ENCODE results near the gene CBR3. TPM values are rescaled to one million over a fixed set of nuclear protein-coding genes. Genes with fewer than 3 reads are reported as not detected.

Gene CBR3
- total RNA-seq, result 10 to 100 TPM; 13.0 to 14.6 TPM
- polyA plus RNA-seq, result 10 to 100 TPM; 17.2 to 30.4 TPM
- long read RNA-seq, donor 1, transcript CBR3-201 (3 exons, 1,169 nt), result major isoform, 20 of 22 reads
- long read RNA-seq, donor 1, partial matches to known transcripts, result 0 of 22 reads
- long read RNA-seq, donor 1, other reads (novel, unspliced or antisense), result 2 of 22 reads
- long read RNA-seq, donor 2, transcript CBR3-201 (3 exons, 1,169 nt), result major isoform, 6 of 17 reads
- long read RNA-seq, donor 2, partial matches to known transcripts, result 0 of 17 reads
- long read RNA-seq, donor 2, other reads (novel, unspliced or antisense), result 11 of 17 reads

- ATAC-seq (ENCODE audit: low FRiP score) (peak; percentile 85), DNase-seq (peak; percentile 85 to 87)
- intact Hi-C loops (cut with DNase I), result loop anchor here in 1 of 2 donors (5.0 kb wide), 1 partner anchor 202 kb away; no protein-coding TSS in a partner anchor
- peak within 1 kb of the TSS; percentile 44 to 74 for H3K27ac ChIP-seq (ENCODE audit: low read depth in 1 of 2, low read length in 2 of 2)
- peak within 1 kb of the TSS; percentile 43 to 70 for H3K4me3 ChIP-seq (ENCODE audit: low read length in 2 of 2)
- no peaks in the 10 kb centered on the region for H3K36me3 ChIP-seq (ENCODE audit: control insufficient read depth in 1 of 2, insufficient read depth in 2 of 2, low read length in 1 of 2)
- no peaks in the 10 kb centered on the region for H3K9me3 ChIP-seq (ENCODE audit: control insufficient read depth, low read length)
- 0% methylated on average over 49 to 53 of the region's 53 CpGs for WGBS, 2 donors
- H3K4me1 ChIP-seq (ENCODE audit: control insufficient read depth in 1 of 2, insufficient read depth in 2 of 2, low read length in 2 of 2), result no peaks in the 10 kb centered on the region
- no peaks in the 10 kb centered on the region for H3K27me3 ChIP-seq (ENCODE audit: control insufficient read depth in 1 of 2, insufficient read depth in 2 of 2, low read length in 1 of 2)
These were observed at the start of gene CBR3 for GRCh38 chr21:36134803-36135390. TSS of gene CBR3 (plus strand) at chr21:36135079. CDS start at chr21:36135193, 114 bp downstream.

- intact Hi-C loops (cut with DNase I), result no loop called here
- Histone ChIP-seq H3K36me3 (ENCODE audit: control insufficient read depth in 1 of 2, insufficient read depth in 2 of 2, low read length in 1 of 2) (no peaks in the 10 kb centered on the region), H3K4me3 (ENCODE audit: low read length in 2 of 2) (no peak overlapping the region), H3K27ac (ENCODE audit: low read depth in 1 of 2, low read length in 2 of 2) (no peak overlapping the region), H3K4me1 (ENCODE audit: control insufficient read depth in 1 of 2, insufficient read depth in 2 of 2, low read length in 2 of 2) (no peaks in the 10 kb centered on the region), H3K27me3 (ENCODE audit: control insufficient read depth in 1 of 2, insufficient read depth in 2 of 2, low read length in 1 of 2) (no peaks in the 10 kb centered on the region), H3K9me3 (ENCODE audit: control insufficient read depth, low read length) (no peaks in the 10 kb centered on the region)
- 69 to 71% methylated on average over 6 of the region's 6 CpGs for WGBS, 2 donors
- no peak for ATAC-seq (ENCODE audit: low FRiP score)
- no peak for DNase-seq
These were observed 47.3 kb upstream of the CBR3 start for GRCh38 chr21:36087362-36088138.

GRCh38 chr21:36089946-36090345 lies 44.9 kb upstream of the CBR3 start:
- no peaks in the 10 kb centered on the region for H3K4me1 ChIP-seq (ENCODE audit: control insufficient read depth in 1 of 2, insufficient read depth in 2 of 2, low read length in 2 of 2)
- no peak for DNase-seq
- H3K27ac ChIP-seq (ENCODE audit: low read depth in 1 of 2, low read length in 2 of 2), result no peak overlapping the region
- intact Hi-C loops (cut with DNase I), result no loop called here
- no peak for ATAC-seq (ENCODE audit: low FRiP score)
- H3K36me3 ChIP-seq (ENCODE audit: control insufficient read depth in 1 of 2, insufficient read depth in 2 of 2, low read length in 1 of 2), result no peaks in the 10 kb centered on the region
- H3K9me3 ChIP-seq (ENCODE audit: control insufficient read depth, low read length), result no peaks in the 10 kb centered on the region
- no peaks in the 10 kb centered on the region for H3K27me3 ChIP-seq (ENCODE audit: control insufficient read depth in 1 of 2, insufficient read depth in 2 of 2, low read length in 1 of 2)
- H3K4me3 ChIP-seq (ENCODE audit: low read length in 2 of 2), result no peak overlapping the region
- 78 to 96% methylated on average over 3 of the region's 3 CpGs for WGBS, 2 donors

GRCh38 chr21:36092681-36093080 lies 42.2 kb upstream of the CBR3 start:
- Histone ChIP-seq H3K4me3 (ENCODE audit: low read length in 2 of 2) (no peak overlapping the region), H3K4me1 (ENCODE audit: control insufficient read depth in 1 of 2, insufficient read depth in 2 of 2, low read length in 2 of 2) (no peaks in the 10 kb centered on the region), H3K27ac (ENCODE audit: low read depth in 1 of 2, low read length in 2 of 2) (no peak overlapping the region), H3K36me3 (ENCODE audit: control insufficient read depth in 1 of 2, insufficient read depth in 2 of 2, low read length in 1 of 2) (no peaks in the 10 kb centered on the region), H3K27me3 (ENCODE audit: control insufficient read depth in 1 of 2, insufficient read depth in 2 of 2, low read length in 1 of 2) (no peaks in the 10 kb centered on the region), H3K9me3 (ENCODE audit: control insufficient read depth, low read length) (no peaks in the 10 kb centered on the region)
- ATAC-seq (ENCODE audit: low FRiP score) (no peak), DNase-seq (no peak)
- intact Hi-C loops (cut with DNase I), result no loop called here

- no peaks in the 10 kb centered on the region for H3K27me3 ChIP-seq (ENCODE audit: control insufficient read depth in 1 of 2, insufficient read depth in 2 of 2, low read length in 1 of 2)
- 91 to 96% methylated on average over 1 of the region's 1 CpG for WGBS, 2 donors
- H3K9me3 ChIP-seq (ENCODE audit: control insufficient read depth, low read length), result no peaks in the 10 kb centered on the region
These were observed 41.4 kb upstream of the CBR3 start for GRCh38 chr21:36093512-36093911.

GRCh38 chr21:36096398-36097290 lies 38.2 kb upstream of the CBR3 start:
- DNase-seq (no peak), ATAC-seq (ENCODE audit: low FRiP score) (no peak)
- H3K4me1 ChIP-seq (ENCODE audit: control insufficient read depth in 1 of 2, insufficient read depth in 2 of 2, low read length in 2 of 2), result no peaks in the 10 kb centered on the region
- no peaks in the 10 kb centered on the region for H3K36me3 ChIP-seq (ENCODE audit: control insufficient read depth in 1 of 2, insufficient read depth in 2 of 2, low read length in 1 of 2)
- intact Hi-C loops (cut with DNase I), result no loop called here
- no peak overlapping the region for H3K4me3 ChIP-seq (ENCODE audit: low read length in 2 of 2)
- H3K9me3 ChIP-seq (ENCODE audit: control insufficient read depth, low read length), result no peaks in the 10 kb centered on the region
- H3K27ac ChIP-seq (ENCODE audit: low read depth in 1 of 2, low read length in 2 of 2), result no peak overlapping the region
- WGBS, 2 donors, result 67 to 78% methylated on average over 1 of the region's 1 CpG
- no peaks in the 10 kb centered on the region for H3K27me3 ChIP-seq (ENCODE audit: control insufficient read depth in 1 of 2, insufficient read depth in 2 of 2, low read length in 1 of 2)

More at GRCh38 chr21:36093512-36093911, 41.4 kb upstream of the CBR3 start:
- no peak for DNase-seq
- no peak for ATAC-seq (ENCODE audit: low FRiP score)
- intact Hi-C loops (cut with DNase I), result no loop called here
- Histone ChIP-seq H3K27ac (ENCODE audit: low read depth in 1 of 2, low read length in 2 of 2) (no peak overlapping the region), H3K4me1 (ENCODE audit: control insufficient read depth in 1 of 2, insufficient read depth in 2 of 2, low read length in 2 of 2) (no peaks in the 10 kb centered on the region), H3K4me3 (ENCODE audit: low read length in 2 of 2) (no peak overlapping the region), H3K36me3 (ENCODE audit: control insufficient read depth in 1 of 2, insufficient read depth in 2 of 2, low read length in 1 of 2) (no peaks in the 10 kb centered on the region)

GRCh38 chr21:36097427-36098181 lies 37.3 kb upstream of the CBR3 start:
- Histone ChIP-seq H3K4me3 (ENCODE audit: low read length in 2 of 2) (no peak overlapping the region), H3K9me3 (ENCODE audit: control insufficient read depth, low read length) (no peaks in the 10 kb centered on the region), H3K4me1 (ENCODE audit: control insufficient read depth in 1 of 2, insufficient read depth in 2 of 2, low read length in 2 of 2) (no peaks in the 10 kb centered on the region), H3K27me3 (ENCODE audit: control insufficient read depth in 1 of 2, insufficient read depth in 2 of 2, low read length in 1 of 2) (no peaks in the 10 kb centered on the region), H3K36me3 (ENCODE audit: control insufficient read depth in 1 of 2, insufficient read depth in 2 of 2, low read length in 1 of 2) (no peaks in the 10 kb centered on the region), H3K27ac (ENCODE audit: low read depth in 1 of 2, low read length in 2 of 2) (no peak overlapping the region)
- ATAC-seq (ENCODE audit: low FRiP score), result no peak
- 63 to 68% methylated on average over 8 of the region's 8 CpGs for WGBS, 2 donors
- intact Hi-C loops (cut with DNase I), result no loop called here
- no peak for DNase-seq

GRCh38 chr21:36098182-36098532 lies 36.7 kb upstream of the CBR3 start:
- ATAC-seq (ENCODE audit: low FRiP score) (no peak), DNase-seq (no peak)
- intact Hi-C loops (cut with DNase I), result no loop called here
- H3K27me3 ChIP-seq (ENCODE audit: control insufficient read depth in 1 of 2, insufficient read depth in 2 of 2, low read length in 1 of 2), result no peaks in the 10 kb centered on the region
- H3K27ac ChIP-seq (ENCODE audit: low read depth in 1 of 2, low read length in 2 of 2), result no peak overlapping the region
- no peak overlapping the region for H3K4me3 ChIP-seq (ENCODE audit: low read length in 2 of 2)
- H3K36me3 ChIP-seq (ENCODE audit: control insufficient read depth in 1 of 2, insufficient read depth in 2 of 2, low read length in 1 of 2), result no peaks in the 10 kb centered on the region
- WGBS, 2 donors, result 59 to 67% methylated on average over 2 of the region's 2 CpGs
- no peaks in the 10 kb centered on the region for H3K9me3 ChIP-seq (ENCODE audit: control insufficient read depth, low read length)
- no peaks in the 10 kb centered on the region for H3K4me1 ChIP-seq (ENCODE audit: control insufficient read depth in 1 of 2, insufficient read depth in 2 of 2, low read length in 2 of 2)
